Embryonic facial prominence (tissue), 1 donor: ENCODE measurements around the gene CDA.

Source experiments
- DNase-seq: peaks from one replicate; pipeline ENCODE4 v3.0.0-alpha.2; 2016; ENCODE audit errors: extremely low spot score

The CDA gene

DNA sequence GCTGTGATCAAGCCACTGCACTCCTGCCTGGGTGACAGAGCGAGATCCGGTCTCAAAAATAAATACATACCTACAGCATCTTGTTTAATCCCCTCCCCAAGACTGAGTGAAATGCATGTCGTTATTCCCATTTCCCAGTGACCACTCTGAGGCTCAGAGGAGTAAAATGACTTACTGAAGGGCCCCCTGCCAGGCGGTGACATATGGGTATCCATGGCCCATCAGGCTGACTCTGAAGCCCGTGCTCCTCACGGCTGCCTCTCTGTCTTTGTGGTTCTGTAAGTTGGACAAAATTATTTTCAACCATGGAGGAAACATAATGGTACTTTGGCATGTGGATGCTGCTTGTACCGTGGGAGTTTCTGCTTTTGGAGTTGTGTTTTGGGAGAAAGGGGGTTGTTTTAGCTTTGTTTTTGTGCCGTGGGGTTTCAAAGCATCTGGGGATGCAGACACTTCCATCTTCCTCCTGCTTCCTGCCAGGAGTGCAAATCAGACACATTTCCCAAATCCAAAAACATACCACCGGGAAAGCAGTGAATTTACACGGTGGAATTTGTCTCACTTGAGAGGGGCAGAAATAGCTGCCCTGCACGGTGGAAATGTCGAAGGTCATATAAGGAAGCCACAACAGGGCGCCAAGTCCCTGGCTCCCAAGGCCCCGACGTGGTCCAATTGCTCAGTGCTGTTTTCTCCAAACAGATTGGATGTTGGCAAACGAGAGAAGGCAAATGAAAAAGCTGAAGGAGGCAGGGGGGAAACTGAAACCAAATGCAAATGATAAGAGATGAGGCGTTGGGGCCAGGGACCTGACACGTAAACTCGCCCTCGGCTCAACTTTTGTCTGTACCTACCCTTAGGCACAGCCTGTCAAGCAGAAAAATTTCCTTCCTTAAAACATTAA, 27.3 kb downstream of the CDA start:
- no peak for DNase-seq

DNA sequence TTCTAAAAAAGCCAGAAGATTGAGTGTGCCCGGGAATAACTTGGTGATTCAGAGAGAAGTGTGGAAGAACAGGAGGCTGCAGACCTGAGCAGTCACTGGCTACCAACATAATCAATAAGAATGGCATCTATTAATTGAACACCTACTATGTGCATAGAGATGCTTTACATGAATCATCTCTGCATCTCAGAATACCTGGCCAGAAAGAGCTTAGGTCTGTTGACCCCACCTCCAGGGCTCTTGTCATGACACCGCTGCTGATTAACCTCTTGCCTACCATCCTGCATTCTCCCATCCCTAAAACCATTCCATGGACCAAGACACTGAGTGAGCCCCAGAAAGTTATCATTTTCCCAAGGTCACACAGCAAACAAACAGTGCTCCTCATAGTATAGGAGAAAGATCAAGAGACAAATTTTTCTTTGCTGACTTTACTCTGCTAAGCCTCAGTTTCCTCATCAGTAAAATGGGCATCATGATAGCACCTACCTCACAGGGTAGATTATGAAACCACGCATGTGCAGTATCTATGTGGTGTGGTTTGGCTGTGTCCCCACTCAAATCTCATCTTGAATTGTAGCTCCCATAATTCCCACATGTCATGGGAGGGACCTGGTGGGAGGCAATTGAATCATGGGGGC, 28.1 kb downstream of the CDA start:
- no peak for DNase-seq

DNA sequence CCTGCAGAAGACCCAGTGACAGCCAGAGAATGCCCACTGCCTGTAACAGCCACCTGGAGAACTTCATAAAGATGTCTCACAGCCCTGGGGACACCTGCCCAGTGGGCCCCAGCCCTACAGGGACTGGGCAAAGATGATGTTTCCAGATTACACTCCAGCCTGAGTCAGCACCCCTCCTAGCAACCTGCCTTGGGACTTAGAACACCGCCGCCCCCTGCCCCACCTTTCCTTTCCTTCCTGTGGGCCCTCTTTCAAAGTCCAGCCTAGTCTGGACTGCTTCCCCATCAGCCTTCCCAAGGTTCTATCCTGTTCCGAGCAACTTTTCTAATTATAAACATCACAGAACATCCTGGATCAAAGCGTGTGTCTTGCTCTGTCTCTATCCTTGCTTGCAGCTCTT, 29.7 kb downstream of the CDA start:
- DNase-seq = no peak

GRCh38 chr1:20619999-20620398, 31.1 kb downstream of the CDA start:
- DNase-seq = no peak

DNA sequence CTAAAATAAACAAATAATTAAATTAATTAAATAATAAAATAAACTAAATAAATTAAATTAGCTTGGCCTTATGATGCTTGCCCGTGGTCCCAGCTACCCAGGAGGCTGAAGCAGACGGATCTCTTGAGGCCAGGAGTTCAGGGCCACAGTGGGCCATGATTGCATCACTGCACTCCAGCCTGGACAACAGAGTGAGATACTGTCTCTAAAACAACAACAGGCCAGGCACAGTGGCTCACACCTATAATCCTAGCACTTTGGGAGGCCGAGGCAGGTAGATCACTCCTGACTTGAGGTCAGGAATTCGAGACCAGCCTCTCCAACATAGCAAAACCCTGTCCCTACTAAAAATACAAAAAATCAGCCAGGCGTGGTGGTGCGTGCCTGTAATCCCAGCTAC, 32.1 kb downstream of the CDA start:
- DNase-seq = no peak

GRCh38 chr1:20624709-20625108, 35.8 kb downstream of the CDA start:
- no peak for DNase-seq

GRCh38 chr1:20625176-20626097, 36.5 kb downstream of the CDA start:
- no peak for DNase-seq

GRCh38 chr1:20626098-20626427, 37.2 kb downstream of the CDA start:
- DNase-seq = no peak

DNA sequence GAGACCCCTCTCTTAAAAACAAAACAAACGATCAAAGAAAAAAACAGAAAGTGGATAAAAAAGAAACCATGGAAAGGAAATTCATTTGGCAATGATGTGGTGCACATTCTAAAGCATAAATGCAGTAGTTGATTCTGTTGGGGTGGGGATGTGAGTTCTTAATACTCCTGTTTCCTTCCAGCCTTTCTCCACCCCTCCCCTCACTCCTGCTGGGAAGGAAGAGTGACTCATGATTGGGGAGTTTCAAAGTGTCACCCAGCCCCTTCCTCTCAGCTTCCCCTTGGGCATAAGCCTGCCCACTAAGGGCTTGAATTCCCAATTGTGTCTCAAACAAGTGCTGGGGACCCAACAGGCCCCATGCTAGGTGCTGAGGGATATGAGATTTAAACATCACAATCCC, 37.6 kb downstream of the CDA start:
- DNase-seq = no peak

- DNase-seq = no peak
These were observed 41.8 kb downstream of the CDA start for GRCh38 chr1:20630729-20631128.

GRCh38 chr1:20632386-20632785, 43.5 kb downstream of the CDA start:
- DNase-seq = no peak

DNA sequence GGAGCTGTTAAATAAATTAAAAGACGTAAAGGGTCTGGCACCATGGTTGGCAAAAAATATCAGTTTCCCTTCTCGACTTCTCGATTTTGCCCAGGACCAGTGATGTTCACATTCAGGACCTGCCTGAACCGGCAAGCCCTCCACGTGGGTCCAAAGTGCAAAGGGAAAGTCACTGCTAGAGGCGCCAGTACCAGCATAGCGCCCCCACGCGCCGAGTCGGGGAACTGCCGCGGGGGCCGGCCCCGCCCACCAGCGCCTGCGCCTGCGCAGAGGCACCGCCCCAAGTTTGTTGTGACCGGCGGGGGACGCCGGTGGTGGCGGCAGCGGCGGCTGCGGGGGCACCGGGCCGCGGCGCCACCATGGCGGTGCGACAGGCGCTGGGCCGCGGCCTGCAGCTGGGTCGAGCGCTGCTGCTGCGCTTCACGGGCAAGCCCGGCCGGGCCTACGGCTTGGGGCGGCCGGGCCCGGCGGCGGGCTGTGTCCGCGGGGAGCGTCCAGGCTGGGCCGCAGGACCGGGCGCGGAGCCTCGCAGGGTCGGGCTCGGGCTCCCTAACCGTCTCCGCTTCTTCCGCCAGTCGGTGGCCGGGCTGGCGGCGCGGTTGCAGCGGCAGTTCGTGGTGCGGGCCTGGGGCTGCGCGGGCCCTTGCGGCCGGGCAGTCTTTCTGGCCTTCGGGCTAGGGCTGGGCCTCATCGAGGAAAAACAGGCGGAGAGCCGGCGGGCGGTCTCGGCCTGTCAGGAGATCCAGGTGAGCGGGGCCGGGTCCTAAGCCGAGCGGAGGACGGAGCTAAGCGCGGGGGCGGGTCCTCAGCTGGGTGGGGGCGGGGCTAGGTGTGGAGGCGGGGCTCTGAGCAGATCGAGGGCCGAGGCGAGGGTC, 44.5 kb downstream of the CDA start, which contains the start of gene PINK1:
PINK1 (plus strand) TSS at position 269 of the 875 bp plus-strand sequence; CDS start at position 360, 91 bp downstream.
- DNase-seq = peak; percentile 53

DNA sequence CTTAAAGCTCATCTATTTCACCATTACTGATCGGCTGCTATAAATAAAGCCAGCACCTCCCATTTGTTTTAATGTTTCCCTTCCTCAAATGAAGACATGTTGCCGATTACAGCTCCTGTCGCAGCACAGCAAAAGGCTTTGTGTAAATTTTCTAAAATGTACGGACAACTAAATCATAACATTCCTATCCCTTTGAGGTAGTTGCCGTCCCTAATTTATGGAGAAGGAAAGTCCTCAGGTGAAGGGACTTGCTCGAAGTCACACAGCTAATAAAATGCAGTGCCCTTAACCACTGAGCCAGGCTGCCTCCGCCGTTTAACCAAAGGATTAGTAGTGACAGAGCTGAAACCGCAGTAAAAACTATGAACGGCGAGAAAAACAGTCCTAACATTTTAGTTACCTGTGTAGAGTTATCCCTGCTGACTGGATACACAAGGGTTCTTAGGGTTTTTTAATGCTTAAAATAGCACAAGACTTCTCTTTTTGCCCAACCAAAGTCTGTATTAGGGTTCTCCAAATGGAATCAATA, 45.2 kb downstream of the CDA start:
- DNase-seq = no peak

DNA sequence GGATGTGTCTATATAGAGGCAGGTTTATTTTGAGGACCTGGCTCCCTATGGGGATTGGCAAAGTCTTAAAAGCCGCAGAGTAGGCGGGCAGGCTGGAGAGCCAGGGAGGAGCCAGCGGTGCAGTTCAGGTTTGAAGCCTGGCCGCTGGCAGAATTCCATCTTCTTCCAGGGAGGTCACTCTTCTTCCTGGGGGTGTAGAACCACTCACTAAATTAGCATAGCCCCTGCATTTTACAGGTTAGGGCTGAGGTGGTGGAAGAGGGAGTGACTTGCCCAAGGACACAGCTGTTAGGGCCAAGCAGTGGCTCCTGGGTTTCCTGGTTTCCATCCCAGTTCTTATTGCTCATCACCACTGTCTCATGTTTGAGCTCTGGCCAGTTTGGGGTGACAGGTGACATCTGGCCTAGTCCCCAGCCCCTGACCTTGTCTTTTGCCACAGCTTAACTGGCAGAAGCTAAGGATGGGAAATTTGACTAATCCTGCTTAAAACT, 45.7 kb downstream of the CDA start:
- DNase-seq = no peak

GRCh38 chr1:20636785-20637347, 48.0 kb downstream of the CDA start:
- DNase-seq = no peak

- no peak for DNase-seq
These were observed 51.3 kb downstream of the CDA start for GRCh38 chr1:20640183-20640597.

DNA sequence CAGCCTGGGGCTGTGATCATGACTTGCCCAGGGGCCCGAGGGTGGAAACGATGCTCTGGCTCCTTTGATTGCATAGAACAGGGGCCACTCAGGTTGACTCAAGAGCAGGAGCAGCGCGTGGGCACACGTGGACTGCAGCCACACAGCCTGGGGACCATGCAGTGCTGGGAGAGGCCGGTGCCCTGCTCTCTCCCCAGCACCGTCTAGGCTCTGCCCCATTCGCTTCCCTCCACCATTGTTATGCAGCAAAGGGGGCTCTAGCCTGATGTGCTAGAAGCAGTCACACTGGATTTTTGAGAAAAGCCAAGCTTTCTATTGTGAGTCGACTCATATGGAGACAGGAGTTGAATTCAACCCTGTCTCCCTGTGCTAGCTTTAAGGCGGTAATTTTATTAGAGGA, 53.1 kb downstream of the CDA start:
- DNase-seq = no peak

GRCh38 chr1:20643080-20643479, 54.2 kb downstream of the CDA start:
- no peak for DNase-seq

DNA sequence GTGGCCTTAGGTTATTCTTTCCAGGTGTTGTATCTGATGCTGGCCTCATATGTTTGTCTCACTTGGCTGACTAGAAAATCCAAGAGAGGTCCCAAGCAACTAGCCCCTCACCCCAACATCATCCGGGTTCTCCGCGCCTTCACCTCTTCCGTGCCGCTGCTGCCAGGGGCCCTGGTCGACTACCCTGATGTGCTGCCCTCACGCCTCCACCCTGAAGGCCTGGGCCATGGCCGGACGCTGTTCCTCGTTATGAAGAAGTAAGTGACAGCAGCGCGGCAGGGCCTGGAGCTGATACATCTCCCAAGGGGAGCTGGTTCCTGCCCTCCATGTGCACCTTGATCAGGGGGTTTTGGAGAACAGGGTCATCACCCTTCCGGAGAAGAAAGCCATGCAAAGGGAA, 55.5 kb downstream of the CDA start:
- DNase-seq = no peak

GRCh38 chr1:20645414-20645813, 56.5 kb downstream of the CDA start:
- DNase-seq = no peak
